H1 (cell line): ENCODE data around the gene ADCY2.

Experiments used
- CEBPB ChIP-seq: IDR thresholded peaks from 2 replicates; pipeline ENCODE4 v1.6.1; 2012; ENCODE audit warnings: low read depth, low read length
- CHD1 ChIP-seq: IDR thresholded peaks from 2 replicates; pipeline ENCODE4 v1.6.1; 2012; ENCODE audit warnings: low read depth, low read length, improper control_type of control experiment
- CTCF ChIP-seq, 3 experiments: IDR thresholded peaks; 1 replicate in 2 of 3; 2 replicates in 1 of 3; pipeline versions ENCODE4 v1.5.1 to v1.6.1; 2011; ENCODE audit warnings: low read length in 3 of 3, mild to moderate bottlenecking in 3 of 3, inconsistent platforms in 2 of 3, low read depth in 1 of 3, moderate library complexity in 1 of 3; ENCODE audit not compliant: insufficient read depth in 1 of 3; ENCODE audit errors: control extremely low read depth in 1 of 3
- EP300 ChIP-seq, 2 experiments: IDR thresholded peaks; 1 replicate in 1 of 2; 2 replicates in 1 of 2; pipeline ENCODE4 v1.6.1; 2011 to 2012; ENCODE audit warnings: low read depth in 2 of 2, low read length in 2 of 2, mild to moderate bottlenecking in 2 of 2, borderline replicate concordance in 1 of 2, inconsistent platforms in 1 of 2, moderate library complexity in 1 of 2
- HDAC2 ChIP-seq, 2 experiments: fragments of 300-600 bp in 1 of 2; sonication (generic) in 1 of 2; IDR thresholded peaks; 2 replicates each; pipeline ENCODE4 v1.6.1; 2011 to 2012; ENCODE audit warnings: low read depth in 2 of 2, low read length in 2 of 2, mild to moderate bottlenecking in 2 of 2, moderate library complexity in 2 of 2, borderline replicate concordance in 1 of 2, inconsistent platforms in 1 of 2
- RFX5 ChIP-seq: IDR thresholded peaks from 2 replicates; pipeline ENCODE4 v1.6.1; 2011; ENCODE audit warnings: low read depth, low read length, improper control_type of control experiment, borderline replicate concordance
- ZNF274 ChIP-seq: IDR thresholded peaks from 2 replicates; pipeline ENCODE4 v1.7.0; 2012; ENCODE audit warnings: low read length, borderline replicate concordance; ENCODE audit errors: extremely low read depth

GRCh38 chr5:7609726-7610125, 213.8 kb downstream of the ADCY2 start:
- TF ChIP-seq CHD1 (no peak), CEBPB (no peak), RFX5 (no peak), CTCF (IDR thresholded peaks at IDR 0.05; ENCODE audit: control extremely low read depth in 1 of 3, insufficient read depth in 1 of 3, low read depth in 1 of 3, low read length in 3 of 3) (no peak), HDAC2 (IDR thresholded peaks at IDR 0.05; ENCODE audit: borderline replicate concordance in 1 of 2, low read depth in 2 of 2, low read length in 2 of 2) (no peak), EP300 (IDR thresholded peaks at IDR 0.05; ENCODE audit: borderline replicate concordance in 1 of 2, low read depth in 2 of 2, low read length in 2 of 2) (no peak), ZNF274 (no peak)
